Activated naive CD4-positive, alpha-beta T cell treated with anti-CD3 and anti-CD28 coated beads, Interleukin-2, amount 50 U/mL, for 16 hours (primary cell): ENCODE data around the gene CALHM1.

ENCODE experiments used
- DNase-seq: peaks from one replicate; pipeline ENCODE4 v3.0.0-alpha.2; 2020

The CALHM1 gene

DNA sequence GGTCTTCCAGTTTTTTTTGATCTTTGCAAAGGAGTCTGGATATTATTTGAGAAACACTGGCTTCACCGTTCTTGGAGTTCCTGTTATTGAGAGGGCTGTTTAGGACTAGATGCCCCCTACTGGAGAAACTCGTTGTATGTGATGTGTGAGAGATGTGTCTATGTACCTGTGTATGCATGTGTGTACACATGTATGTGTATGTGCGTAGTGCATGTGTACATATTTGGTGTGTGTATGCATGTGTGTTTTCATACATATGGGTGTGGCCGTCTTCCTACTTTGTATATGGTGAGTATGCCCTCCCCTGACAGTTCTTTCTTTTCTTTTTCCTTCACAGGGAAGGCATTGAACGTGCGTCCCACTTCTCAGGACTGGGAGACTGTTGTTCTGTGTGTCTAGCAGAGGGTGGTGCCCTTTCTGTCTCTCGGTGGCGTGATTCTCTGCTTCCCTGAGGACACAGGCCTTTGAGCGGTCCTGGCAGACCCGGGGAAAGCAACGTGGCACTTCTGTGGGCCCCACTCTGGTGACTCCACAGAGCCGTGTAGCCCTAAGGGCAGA lies 23.4 kb upstream of the CALHM1 start:
- DNase-seq = no peak

DNA sequence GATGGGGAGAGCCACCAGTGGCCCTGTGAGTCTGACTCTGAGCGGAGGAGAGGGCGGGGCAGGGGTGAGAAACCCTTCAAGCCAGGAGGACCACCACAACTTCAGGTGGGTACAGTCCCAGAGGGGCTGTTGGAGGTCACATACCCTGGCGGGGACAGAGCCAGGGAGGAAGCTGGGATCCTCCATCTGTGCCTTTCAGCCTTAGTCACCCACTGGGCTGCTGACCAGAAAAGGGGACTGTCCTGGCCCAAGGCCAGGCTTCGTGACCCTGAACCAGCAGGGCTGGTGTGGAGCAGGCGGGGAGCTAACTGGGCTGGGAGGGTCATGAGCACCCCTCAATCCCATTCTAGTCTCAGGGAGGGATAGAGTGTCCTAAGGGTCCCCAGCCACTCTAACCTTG lies 21.8 kb upstream of the CALHM1 start:
- no peak for DNase-seq

DNA sequence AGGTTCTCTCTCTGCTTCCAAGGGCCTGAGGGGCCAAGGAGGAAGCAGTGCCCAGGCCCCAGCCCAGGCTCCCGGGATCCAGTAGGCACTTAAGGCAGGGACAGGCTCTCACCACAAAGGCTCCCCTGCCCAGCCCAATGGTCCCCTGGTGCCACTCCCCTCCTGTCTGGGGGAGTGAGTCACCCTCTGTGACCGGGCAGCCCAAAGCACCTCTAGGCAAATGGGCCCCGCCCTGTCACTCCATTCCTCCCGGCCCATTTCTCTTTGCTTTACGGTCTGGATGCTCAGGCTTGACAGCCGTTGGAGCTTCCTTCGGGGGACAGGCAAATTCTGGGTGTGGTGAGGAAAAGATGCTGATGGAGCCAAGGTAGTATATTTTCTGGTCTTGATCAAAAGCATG lies 20.4 kb upstream of the CALHM1 start, which contains the start of gene CALHM3:
TSS of gene CALHM3 (minus strand) at position 106 of the 400 bp plus-strand sequence. CDS start 208 bp downstream, outside the sequence.
- DNase-seq = no peak

DNA sequence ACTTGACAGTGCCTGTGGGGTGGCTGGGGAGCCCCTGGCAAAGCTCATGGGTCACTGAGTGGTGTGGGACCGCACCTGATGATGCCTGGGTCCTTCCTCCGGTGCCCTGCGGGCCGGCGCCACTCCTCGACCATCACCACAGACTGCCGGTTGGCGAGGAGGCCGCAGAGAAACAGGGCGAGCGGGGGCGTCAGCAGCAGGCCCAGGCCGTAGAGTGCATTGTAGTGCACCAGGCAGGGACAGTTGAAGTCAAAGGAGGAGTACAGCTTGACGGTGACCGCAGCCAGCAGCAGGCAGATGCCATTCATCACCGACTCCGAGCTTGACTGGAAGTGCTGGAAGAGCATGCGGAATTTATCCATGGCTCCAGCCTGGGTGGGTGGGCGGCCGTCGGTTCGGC lies 20.0 kb upstream of the CALHM1 start:
- no peak for DNase-seq

DNA sequence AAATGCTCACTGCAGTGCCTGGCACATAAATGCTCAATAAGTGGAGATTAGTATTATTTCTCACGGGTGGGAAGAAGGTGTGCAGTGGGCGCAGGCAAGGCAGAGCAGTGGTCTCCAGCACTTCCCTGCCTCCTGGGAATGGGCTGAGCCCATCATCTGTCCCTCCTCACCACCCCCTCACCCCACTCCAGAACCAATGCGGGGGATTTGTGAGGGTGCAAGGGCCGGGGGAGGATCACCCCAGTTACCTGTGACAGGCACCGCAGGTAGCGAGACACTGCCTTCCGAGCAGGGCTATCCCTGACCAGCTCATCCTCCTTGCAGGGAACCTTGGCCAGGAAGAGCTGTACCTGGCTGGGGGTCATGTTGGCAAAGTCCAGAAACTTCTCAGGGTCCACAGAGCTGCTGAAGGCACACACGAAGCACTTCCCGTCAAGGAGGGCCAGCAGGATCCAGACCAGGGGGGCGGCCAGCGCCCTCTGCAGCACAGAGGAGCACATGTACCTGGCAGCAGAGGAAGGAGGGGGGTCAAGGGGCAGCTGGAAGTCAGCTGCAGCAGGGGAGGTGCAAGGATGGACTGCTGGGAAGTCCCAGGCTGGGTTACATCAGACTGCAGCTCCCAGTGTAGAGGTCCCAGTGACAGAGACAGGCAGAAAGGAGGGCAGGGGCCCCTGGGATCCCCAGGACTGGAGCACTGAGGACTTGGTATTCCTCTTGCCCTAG lies 17.5 kb upstream of the CALHM1 start:
- DNase-seq = no peak

DNA sequence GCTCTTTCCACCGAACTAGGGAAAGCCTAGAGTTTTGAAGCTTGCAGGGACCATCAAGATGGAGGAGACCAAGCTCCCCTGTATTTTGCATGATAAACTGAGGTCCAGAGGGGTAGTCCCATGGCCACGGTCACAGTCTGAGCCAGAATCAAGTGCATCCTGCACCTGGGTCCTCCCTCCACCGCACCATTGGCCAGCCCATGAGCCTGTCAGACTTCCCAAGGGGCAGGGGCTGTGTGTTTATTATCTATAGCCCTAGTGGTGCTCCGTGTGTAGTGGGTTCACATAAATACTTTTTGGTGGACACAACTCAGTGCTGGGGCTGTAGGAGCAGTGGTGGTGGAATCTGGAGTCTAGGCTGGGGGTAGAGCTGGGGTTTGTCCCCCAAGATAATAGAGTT lies 16.7 kb upstream of the CALHM1 start:
- DNase-seq = no peak

DNA sequence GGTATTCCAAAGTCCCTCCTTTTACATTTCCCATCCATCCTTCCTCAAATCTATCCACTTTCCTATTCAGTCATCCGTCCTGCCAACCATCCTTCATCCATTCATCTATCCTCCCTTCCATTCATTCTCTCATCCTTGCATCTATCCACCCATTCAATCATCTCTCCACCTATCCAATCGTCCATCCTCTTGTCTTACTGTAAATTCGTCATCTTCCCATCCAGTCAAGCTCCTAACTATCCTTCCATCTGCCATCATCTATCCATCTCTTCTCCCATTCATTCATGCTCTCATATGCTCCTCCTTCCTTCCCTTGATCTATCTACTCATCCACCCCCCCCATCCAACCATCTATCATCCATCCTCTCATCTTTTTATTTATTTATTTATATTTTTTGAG lies 15.4 kb upstream of the CALHM1 start:
- no peak for DNase-seq

DNA sequence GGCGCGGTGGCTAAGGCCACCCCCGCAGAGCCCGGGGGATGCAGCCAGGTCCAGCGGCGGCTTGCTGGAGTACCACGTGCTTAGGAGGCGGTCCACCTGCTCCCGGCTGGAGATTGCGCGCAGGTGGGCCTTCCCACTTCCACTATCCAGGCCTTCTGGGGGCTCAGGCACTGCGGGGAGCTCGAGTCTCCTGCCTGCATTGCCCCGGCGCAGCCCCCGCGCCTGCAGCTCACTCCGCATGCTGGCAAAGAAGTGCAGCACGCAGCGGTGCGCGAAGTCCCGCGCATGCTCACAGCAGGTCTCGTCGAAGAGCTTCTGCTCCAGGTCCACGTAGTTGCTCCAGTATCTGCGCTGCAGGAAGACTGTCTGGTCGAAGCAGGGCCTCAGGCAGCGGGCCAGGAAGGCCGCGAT lies 14.6 kb upstream of the CALHM1 start:
- no peak for DNase-seq

DNA sequence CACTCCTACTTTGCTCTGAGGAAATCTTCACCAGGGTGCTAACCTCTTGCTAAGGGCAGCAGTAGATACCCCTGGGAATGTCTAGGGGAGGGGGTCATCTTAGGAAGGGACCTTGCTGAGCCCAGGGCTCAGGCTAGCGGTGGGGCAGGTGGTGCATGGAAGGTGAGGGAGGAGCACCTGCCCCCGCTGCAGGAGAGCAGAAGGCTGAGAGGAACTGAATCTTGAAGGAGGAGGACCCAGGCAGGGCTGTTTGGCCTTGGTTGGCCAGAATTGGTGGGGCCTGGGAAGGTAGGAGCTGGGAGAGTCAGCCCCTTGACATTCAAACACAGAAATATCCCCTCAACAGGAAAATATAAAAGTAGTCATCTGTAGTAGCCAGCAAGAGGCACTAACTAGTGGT lies 13.3 kb upstream of the CALHM1 start:
- no peak for DNase-seq

DNA sequence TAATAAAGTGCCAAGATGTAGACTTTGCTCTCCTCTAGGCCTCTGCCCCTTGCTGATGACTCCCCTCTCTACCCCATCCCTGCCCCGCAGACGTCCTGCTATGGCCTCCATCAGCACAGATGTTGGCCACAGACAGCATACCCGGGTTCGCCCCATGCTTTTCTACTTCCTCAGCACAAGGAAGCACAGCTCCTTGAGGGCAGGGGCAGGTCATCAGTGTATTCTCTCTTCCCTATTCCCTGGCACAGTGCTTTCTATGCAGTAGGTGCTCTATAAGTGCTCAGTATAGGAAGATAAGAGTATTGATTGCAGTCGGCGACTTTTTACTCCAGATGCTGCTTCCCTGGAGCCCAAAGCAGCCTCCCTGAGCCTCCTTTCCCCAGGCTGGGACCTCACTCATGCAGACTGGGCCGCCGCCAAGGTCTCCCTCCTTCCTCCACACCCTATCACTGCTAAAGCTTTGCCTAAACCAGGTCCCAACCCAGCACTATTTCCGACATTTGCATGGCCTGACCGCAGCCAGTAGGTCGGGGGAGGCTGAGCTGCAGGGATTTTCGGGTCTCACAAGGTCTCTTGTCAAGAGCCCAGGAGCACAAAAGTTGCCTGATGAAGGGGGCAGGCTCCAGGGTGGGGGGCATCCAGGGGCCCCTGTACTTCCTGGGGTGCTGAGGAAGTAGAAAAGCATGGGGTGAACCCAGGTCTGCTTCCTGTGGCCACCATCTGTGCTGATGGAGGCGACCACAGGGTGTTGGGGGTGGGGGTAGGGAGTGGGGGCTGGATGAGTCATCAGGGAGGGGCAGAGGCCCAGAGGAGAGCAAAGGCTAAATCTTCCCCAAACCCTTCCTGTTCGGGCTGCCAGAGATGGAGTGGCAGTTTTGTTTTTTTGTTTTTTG lies 12.3 kb upstream of the CALHM1 start:
- DNase-seq = peak; percentile 36

DNA sequence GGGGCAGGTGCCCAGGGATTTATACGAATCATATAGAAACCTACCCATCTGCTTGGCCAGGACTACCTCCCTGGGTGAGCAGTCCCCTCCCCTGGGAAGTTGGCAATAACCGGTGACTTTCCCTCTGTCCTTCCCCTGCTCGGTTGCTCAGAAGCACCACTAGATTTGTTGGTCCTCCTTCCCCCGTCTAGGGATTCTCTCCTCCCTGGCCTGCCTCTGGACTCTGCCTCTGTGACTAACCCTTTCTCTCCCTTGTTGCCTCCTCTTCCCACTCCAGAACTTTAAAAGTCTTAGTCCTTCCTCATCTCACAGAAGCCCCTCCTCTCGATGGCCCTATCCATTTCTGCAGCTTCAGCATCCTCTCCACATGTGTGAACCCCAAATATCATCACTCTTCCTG lies 10.5 kb upstream of the CALHM1 start:
- no peak for DNase-seq

DNA sequence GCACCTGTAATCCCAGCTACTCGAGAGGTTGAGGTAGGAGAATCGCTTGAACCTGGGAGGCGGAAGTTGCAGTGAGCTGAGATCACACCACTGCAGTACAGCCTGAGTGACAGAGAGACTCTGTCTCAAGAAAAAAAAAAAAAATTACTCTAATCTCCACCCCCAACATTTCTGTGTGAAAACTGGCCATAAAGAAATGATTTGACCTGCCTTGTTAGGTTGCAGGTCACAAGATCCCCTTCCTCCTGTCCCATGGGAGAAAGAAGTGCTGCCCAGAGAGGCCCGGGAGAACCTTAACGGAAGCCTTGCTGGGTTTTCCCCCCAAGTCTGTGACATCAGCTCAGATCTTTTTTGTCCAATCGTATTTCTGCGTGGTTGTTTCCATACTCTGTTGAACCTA lies 8.7 kb upstream of the CALHM1 start:
- DNase-seq = no peak

DNA sequence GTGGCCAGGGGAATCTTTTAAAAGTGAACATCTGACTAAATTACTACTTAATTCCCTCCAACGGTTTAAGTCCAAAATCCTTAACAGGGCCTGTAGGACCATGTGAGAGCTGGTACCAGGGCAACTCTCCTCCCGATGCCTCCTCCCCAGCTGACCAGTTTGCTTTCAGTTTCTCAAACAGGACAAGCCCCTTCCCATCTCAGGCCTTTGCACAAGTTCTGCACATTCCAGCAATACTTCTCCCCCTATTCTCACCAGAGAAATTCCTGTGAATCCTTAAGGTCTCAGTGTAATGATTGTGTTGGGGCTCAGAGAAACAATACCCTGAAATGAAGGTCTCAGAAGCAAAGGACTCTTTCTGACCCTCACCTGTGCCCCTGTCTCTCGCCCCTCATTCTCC lies 8.0 kb upstream of the CALHM1 start:
- DNase-seq = no peak

DNA sequence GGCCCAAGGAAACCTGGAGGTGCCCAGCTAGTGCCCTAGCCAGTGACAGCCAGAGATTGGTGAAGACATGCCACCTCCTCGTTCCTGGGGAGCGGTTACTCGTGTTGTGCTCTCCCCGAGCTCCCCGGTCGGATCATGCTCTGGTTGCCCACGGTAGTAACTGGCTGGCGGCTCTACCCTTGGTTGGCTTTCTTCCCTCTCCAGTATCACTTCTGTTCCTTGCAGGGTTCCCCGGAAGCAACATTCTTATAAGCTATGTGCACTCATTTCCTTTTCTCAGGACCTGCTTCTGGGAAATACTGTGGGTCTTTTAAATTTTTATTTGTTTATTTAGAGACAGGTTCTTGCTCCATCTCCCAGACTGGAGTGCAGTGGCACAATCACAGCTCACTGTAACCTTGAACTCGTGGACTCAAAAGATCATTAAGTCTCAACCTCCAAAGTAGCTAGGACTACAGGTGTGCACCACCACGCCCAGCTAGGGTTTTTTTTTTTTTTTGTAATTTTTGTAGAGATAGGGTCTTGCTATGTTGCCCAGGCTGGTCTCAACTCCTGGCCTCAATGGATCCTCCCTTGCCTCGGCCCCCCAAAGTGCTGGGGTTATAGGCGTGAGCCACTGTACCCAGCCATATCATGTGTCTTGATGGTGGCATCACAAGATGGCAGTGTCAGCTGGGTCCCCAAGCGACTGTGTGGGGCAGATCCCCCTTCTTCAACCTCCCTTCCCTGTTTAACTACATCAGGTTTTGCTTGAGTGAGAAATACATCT lies 6.9 kb upstream of the CALHM1 start:
- no peak for DNase-seq

DNA sequence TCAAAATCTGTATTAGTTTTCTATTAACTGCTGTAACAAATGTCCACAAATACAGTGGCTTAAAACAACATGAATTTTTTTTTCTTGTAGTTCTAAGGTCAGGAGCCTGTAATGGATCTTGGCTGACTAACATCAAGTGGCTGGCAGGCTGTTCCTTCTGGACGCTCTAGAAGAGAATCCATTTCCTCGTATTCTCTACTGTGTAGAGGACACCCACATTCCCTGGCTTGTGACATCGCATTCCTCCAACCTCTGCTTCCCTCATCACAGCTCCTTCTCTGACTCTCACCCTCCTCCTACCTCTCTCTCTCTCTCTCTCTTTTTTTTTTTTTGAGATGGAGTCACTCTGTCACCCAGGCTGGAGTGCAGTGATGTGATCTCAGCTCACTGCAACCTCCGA lies 4.8 kb upstream of the CALHM1 start:
- DNase-seq = no peak

DNA sequence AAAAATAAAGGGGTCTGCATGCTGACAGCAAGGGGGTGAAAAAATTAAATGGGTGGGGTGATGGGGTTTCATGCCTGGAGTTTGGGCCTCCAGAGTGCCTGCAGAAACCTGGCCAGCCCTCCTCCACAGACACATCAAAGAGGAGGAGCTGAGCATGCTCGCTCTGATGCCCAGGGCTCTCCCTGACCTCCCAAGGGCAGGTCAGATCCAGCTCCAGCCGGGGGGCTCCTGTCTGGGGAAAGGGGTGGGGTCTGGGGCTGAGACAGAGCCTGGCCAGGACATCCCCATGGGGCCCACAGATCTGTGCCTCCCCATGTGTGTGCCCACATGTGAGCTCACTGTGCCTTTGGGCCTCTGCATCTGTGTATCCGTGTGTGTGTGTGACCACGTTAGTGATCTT lies 915 bp upstream of the CALHM1 start:
- DNase-seq = no peak

DNA sequence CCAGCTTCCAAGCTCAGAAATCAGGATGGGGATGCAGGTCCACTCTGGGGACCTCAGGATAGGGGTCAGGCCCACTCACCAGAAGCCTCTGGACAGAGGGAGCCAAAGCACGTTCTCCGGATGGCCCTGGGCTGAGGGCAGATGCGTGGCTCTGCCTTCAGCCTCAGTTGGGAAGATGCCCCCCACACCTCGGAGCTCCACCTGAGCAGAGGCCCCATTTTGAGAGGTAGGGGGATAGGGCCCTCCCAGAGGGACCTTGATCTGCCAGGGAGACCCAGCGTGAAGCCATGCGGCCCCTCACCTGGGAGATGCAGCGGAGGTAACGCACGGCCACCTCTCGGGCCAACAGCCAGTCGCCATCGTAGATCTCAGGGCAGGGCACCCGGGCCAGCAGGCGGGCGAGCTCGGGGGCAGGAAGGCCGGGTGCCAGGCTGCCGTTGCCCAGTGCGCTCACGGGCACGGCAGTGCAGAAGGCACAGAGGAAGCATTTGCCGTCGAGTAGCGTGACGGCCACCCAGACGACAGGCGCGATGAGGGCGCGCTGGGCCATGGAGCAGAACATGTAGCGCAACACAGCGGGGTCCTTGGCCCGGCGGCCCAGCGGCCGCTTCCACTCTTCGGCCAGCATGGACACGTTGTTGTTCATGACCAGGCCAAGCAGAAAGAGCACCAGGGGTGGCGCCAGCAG lies 660 bp downstream of the CALHM1 start:
- no peak for DNase-seq

DNA sequence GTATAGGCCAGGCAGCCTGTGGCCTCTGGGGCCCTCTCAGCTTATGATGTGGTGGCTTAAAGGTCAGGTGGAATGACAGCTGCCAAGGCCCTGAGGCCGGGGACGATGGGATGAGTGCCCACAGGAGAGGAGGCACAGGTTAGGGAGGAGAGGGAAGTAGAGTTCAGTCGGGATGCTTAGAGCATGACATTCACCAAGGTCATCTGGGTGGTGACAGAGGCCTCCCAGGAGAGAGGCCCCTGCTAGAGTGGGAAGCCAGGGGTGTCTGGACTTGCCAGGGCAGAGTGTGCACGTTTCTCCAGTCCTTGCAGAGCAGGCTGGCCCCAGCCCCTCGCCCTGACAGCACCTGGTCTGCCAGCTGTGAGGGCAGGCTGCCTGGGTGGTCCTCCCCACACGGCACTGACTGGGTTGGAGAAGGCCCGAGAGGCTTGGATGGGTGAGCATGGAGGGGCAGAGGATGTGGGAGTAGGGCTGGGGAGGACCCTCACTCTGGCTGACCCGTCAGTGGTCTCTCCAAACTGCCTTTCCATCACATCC lies 1.5 kb downstream of the CALHM1 start:
- no peak for DNase-seq

DNA sequence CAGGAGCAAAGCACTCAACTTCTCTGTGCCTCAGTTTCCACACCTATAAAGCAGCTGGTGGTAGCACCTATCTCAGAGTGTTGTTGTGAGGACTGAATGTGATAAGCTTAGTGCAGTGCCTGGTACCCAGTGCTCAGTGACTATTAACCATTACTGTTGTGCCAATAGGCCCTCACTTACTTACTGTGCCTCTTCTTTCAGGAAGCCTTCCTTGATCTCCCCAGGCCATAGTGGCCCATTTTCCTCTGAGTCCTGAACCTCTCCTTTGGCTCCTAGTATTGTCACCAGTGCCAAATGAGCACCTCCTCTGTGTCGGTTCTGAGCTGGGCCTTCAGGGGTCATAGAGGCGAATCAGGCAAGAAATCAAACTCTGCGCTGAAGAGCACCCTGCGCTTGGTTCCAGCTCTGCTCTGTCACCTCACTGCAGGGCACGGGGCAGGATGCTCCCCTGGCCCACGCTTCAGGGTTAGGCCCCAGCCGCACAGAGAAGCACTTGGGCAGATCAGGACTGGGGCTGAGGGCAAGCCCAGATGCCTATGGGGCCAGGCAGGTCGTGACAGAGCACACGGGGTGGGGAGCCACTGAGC lies 2.5 kb downstream of the CALHM1 start:
- no peak for DNase-seq

DNA sequence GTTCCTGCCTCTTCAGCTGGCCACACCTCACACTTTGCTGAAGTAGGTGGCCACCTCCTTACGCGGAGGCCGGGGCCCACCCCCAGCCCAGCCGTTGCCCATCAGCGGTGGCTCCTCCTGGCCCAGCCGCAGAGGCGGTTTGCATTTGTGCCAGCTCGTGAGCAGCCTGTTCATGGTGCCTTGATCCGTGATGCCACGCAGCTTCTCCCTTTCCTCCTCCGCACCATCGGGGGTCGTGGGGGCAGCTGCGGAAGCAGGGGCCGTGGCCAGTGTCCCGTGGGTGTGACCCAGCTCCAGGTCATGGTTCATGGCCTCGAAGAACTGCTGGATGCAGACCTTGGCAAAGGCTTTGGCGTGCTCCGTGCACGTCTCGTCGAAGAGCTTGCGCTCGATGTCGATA lies 3.5 kb downstream of the CALHM1 start:
- DNase-seq = no peak

DNA sequence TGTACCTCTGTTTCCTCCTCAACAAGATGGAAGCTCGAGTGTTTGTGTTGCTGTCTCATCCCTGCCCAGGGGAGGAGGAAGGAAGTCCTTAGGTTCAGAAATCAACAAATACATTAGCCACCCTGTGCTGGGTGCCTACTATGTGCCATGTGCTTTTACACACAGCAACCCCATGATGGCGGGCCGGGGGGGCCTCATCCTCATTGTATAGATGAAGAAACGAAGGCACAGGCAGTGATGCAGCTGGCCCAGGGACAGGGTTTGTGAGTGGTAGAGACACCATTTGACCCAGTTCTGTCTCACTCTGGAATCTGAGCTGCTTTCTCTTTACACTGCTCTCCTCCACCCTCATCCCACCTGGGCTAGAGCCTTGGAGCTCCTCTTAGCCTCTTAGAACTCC lies 4.7 kb downstream of the CALHM1 start:
- DNase-seq = no peak
